Pons (tissue), 1 donor: ENCODE measurements around the gene SQOR.

Source experiments
- DNase-seq: peaks from one replicate; pipeline ENCODE4 v3.0.0-alpha.2; 2016; ENCODE audit warnings: low spot score

Gene SQOR

DNA sequence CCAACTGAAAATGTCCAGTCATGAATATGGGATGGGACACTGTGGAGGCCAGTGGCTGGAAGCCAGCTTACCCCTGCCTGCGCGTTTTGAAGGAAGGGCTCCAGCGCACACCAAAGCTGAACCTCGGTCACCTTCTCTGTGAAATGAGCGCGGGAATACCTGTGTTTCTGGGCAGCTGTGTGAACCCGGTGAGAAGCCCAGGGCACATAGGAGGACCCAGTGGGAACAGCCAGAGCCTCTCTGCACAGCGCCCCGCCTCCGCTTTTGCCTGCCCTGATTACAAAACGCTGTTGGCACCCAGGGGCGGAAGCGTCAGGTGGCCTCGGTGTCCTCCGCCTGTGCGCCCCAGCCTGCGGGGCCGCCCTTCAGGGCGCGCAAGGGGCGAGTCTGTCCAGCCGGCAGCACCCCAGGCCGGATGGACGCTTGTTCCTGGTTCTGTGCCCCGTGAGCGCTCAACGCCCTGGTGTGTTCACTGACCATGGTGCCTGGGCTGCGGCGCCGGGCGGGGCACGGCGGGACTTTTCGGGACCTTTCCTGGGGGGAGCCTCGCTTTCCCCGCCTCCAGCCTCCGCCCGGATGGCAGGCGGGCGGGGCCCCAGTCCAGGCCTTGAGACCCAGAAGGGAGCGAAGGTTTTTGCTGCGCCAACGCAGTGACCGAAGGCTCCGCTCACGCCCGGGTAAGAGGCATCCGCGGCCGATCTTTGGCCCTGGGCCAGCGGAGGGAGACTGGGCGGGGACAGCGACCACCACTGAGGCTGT is at the start of gene SQOR:
Gene SQOR, plus strand, starts transcription at position 598 of the 759 bp plus-strand sequence. CDS start 23,895 bp downstream, outside the sequence.
- DNase-seq, result peak; percentile 56

GRCh38 chr15:45585069-45585791 is 49.6 kb upstream of the SQOR start:
- DNase-seq, result no peak

DNA sequence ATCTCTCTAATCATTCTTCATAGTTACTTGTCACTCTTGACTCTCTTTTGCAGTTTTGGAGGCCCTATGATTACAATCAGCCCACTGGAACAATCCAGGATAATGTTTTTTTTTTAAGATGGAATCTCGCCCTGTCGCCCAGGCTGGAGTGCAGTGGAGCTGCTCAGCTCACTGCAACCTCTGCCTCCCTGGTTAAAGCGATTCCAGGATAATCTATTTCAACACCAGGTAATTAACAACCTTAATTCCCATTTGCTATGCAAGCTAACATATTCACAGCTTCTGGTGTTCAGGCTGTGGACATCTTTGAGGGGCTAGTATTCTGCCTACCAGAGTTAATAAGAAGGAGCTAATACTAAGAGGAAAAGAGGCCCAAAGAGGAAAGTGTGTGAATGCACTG is 48.7 kb upstream of the SQOR start:
- no peak for DNase-seq

GRCh38 chr15:45586601-45587094 is 48.2 kb upstream of the SQOR start:
- DNase-seq, result no peak

- DNase-seq, result peak; percentile 92
Measured at GRCh38 chr15:45587095-45587862, 47.5 kb upstream of the SQOR start, which contains the start of gene BLOC1S6. Gene BLOC1S6 (plus strand): TSS chr15:45587379. CDS start chr15:45587444, 65 bp downstream.

DNA sequence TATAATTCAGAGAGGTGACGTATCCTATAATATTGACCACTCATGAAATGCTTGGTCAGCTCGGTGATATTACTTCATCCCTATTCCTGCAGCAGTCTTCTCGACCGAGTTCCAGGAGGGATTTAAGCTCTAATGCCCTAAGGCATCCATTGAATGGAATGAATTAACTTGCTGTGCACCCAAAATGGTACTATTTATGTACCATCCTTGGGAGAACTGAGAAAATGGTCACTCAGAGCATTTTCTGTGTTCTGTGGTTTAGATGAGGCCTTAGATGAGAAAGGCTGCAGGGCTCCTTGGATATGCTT is 47.0 kb upstream of the SQOR start:
- no peak for DNase-seq

DNA sequence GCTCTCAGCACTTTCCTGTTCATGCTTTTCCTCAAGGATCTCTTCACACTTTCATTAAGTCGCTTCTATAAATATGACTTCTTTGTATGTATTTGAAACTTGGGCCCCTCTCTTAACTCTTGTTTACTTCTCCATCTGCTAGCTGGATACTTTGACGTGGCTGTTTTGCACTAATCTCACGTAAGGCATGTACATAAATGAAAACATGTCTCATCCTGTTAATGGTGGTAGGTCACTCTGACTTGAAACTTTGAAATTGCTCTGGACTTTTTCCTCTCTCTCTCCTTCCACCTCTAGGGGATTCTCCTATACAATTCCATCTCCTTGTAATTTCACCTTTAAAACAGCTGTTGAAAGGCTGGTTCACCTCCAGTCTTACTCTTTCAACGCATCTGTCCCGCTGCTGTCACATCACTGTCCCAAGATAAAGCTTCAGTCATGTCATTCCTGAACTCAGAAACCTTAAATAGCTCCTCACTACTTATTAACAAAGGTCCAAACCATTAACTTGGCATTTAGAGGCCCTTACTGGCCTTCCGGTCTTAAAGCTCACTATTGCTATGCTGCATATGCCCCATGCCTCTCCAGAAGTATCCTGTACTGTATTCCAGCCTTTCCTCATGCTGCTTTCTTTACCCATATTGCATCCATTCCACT is 46.5 kb upstream of the SQOR start:
- DNase-seq, result peak; percentile 7

DNA sequence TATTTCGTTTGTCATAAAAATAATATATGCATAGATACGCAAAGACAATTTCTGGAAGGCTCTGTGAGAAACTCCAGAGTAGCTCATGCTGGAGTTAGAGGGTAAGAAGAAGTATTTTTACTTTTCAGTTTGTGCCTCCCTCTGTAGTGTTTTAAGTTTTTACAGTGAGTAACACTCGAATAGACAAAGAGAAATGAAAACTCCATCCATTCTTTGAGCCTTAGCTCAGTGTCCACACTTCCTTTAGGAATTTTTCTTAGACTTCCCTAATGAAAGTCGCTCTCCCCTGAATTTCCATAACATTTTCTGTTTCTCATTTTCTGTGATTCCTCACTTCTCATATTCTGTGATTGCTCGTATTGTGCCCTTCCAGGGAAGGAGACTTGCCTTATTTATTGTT is 45.6 kb upstream of the SQOR start:
- no peak for DNase-seq

DNA sequence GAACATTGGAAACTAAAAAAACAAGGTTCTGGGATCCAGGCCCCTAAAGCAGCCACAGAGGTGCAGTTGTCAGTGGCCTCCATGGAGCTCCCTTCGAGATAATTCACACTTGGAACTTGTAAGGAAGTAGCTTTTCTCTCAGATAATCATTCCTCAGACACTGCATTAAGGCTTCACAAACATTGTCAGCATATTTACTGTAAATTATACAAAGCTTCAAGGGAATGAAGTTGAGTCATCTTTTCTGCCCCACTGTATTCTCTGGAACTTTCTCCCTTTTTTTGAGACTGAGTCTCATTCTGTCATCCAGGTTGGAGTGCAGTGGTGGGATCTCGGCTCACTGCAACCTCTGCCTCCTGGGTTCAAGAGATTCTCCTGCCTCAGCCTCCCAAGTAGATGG is 40.5 kb upstream of the SQOR start:
- DNase-seq, result no peak

GRCh38 chr15:45594835-45595530 is 39.8 kb upstream of the SQOR start:
- no peak for DNase-seq

- no peak for DNase-seq
Measured at GRCh38 chr15:45603881-45604280, 30.9 kb upstream of the SQOR start.

DNA sequence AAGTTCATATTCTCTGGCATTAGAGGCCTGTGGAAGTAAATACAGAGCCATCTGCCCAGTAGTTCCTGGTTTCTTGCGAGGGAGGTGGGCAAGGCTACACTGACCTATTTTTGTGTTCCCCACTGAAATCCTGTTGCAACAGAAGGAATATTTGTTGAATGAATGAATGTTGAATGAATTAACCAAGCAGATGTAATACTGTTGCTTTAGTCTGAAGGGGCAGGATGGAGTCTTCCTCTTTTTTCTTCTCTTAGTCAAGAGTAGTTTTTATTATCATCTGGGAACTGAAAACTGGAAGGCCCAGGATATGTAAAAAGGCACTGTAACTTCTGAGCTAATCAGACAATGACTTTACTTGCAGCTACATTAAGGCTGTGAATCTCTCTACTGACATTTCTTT is 30.5 kb upstream of the SQOR start:
- peak; percentile 52 for DNase-seq

- no peak for DNase-seq
Measured at GRCh38 chr15:45606413-45606812, 28.4 kb upstream of the SQOR start.

- DNase-seq, result no peak
Measured at GRCh38 chr15:45606841-45607240, 28.0 kb upstream of the SQOR start.

DNA sequence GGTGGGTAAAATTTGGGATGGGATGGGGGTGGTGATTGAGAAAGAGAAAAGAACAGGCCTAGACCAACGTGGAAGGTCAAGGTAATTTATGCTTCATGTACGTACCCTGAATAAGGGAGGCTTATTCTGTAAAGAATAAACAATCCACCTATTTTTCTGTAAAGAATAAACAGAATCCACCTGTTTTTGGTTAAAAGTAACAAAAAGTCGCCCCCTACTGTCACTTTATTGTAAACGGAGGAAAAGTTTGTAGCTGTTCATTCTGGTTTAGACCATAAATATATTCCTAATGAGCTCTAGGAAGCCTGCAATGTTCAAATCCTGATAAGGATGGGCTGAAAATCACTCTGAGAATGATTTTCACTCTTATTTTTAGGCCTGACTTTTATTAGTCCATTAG is 23.5 kb upstream of the SQOR start:
- peak; percentile 55 for DNase-seq

GRCh38 chr15:45612790-45613415 is 21.9 kb upstream of the SQOR start:
- no peak for DNase-seq

- no peak for DNase-seq
Measured at GRCh38 chr15:45616901-45617323, 17.9 kb upstream of the SQOR start.

DNA sequence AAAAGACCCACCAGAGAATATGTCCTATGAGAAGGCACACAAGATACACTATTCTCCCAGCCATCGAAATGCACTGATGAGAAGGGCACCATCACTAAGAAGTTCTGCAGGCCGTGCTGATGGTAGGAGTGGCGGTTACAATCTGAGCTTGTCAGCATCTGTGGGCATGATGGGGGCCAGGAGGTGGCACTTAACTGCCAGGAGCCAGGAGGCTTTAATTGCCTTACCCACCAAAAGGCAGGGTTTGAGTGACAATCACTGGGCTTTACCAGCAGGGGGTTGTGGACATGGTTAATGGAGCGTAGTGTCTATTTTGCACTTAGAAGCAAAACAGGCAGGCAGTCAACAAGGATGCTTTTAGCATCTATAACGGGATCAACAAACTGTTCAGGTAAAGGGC is 16.0 kb upstream of the SQOR start:
- no peak for DNase-seq

DNA sequence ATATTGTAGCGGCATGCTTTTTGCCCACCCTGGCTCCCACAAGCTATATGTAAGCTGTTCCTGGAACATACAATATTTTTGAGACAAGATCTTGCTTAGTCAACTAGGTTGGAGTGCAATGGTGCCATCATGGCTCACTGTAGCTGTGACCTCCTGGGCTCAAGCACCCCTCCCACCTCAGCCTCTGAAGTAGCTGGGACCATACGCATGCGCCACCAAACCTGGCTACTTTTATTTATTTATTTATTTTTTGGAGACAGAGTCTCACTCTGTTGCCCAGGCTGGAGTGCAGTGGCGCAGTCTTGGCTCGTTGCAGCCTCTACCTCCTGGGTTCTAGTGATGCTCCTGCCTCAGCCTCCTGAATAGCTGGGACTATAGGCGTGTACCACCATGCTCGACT is 6.7 kb upstream of the SQOR start:
- no peak for DNase-seq

DNA sequence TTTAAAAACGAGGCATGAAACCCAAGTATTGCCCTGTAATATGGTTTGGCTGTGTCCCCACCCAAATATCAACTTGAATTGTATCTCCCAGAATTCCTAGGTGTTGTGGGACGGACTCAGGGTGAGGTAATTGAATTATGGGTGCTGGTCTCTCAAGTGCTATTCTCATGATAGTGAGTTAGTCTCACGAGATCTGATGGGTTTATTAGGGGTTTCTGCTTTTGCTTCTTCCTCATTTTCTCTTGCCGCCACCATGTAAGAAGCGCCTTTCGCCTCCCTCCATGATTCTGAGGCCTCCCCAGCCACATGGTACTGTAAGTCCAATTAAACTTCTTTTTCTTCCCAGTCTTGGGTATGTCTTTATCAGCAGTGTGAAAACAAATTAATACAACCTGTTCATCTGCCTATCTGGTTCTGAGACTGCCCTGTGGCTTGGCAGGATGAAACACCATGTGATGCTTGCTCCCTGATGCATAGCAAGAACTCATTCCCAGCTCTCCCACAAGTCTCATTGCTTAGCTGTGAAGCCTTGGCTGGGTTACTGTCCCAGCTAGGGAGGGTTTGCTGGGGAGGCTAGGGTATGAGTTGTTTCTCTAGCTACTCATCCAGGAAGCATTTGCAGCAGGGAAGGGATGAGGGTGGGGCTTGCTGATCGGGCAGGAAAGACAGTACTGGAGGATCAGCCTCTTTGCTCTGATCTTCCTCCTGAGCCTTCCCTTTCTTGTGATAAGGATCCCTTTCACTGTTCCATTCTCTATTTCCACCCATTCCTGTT is 3.7 kb upstream of the SQOR start:
- DNase-seq, result no peak
